NCI-H2029 treated with DMSO at 0.1 percent for 48 hours (cell line): ENCODE data around the gene RRN3.
"Not testable (repeated sequence)": the region's sequence is repeated elsewhere in the genome, so short reads cannot be mapped to it uniquely, and the experiment has no call there.

Source experiments
- DNase-seq: peaks from one replicate; lab custom pipeline; 2025; lab: John Stamatoyannopoulos, UW

The RRN3 gene

DNA sequence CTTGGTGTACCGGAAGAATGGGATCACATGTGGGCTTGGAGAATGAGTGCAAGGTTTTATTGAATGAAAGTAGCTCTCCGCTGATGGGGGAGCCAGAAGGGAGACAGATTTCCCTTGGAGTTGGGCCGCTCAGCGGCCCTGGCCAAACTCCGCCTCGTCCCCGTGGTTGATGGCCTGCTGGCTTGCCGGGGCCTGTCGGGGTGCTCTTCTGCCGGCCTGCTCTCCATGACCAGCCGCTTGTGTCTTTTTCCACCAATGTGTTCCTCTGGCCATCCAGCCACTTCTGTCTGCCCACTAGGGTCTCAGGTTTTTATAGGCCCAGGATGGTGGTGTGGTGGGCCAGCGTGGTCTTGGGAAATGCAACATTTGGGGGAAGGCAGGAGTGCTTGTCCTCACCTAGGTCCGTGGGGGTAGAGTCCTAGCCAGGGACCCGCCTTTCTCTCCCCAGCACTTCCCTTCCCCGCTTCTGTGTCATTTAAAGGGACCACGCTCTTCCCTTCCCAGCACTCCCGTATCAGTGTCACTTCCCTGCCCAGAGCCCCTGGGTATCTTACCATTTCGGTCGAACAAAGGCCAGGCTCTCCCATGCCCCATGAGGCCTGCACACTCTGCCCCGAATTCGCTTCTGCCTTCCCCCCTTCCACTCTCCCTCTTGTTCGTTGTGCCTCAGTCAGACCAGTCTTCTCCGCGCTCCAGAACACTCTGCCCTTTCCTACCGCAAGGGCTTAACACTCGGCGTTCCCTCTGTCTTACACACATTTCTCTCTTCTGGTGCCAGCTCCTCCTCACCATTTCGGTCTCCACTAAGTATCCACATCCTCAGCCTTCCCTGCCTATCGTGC, 66.3 kb downstream of the RRN3 start:
- not testable (repeated sequence) for DNase-seq

DNA sequence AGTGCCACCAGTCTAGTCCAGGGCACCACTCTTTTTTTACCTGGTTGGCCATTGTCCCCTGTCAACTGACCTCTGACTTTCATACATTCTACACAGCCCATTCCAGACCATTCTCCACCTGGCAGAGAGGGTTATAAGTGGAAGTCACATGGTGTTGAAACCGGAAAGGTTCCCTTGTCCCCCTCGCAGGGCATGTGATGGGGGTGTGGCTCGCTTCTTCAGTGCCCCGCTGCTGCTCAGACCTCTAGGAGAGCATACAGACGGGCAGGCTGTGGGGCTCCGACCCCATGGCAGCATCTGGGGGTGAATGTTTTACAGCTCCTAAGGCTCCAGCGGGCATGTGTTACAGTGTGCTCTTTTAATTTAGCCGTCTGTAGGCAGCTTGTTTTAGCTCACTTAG, 67.0 kb downstream of the RRN3 start:
- DNase-seq = not testable (repeated sequence)

DNA sequence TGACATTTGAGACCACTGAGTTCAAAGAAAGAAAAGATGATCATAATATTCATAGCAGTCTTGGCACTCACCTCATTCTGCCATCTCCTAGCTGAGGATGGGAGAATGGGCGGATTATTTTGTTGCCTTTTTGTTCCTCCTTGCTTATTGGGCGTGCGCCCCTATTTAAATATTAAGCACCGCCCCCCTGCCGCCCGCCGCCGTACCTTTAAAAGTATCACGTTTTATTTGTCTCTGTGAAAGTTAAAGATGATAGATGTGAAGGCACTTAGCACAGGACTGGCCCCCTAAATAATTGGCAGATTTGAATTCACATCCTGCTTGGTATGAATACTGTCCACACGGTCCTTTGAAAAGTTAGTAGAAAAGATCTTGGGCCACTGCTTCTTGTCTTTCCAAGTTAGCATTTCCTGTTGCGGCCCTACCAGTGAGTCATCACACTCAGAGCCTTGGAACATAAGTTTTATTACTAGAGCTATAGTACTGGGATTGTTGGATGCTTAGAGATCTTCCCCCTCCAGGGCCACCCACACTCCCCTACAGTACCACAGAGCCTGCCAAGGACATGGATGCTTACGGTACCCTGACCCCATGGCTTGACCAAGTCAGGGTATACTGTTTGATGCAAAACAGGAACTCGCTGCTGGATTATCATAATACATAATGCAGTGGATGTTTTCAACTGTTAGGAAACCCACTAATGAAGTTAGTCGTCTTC, 68.7 kb downstream of the RRN3 start:
- not testable (repeated sequence) for DNase-seq

DNA sequence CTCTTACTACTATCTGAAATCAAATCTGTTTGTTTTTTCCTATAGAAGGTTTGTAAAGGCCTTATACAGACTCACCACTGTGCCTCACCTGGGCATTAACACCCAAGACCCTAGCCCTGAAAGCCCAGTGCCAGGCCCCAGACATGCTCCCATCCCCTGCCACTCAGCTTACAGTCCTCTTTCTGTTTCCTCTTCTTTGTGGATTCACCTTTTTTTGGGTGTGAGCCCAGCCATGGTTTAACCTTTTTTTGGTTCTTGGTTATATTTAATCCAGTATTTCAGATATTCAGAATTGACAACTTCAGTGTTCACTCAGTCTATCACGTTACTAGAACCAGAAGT, 69.2 kb downstream of the RRN3 start:
- DNase-seq = not testable (repeated sequence)

DNA sequence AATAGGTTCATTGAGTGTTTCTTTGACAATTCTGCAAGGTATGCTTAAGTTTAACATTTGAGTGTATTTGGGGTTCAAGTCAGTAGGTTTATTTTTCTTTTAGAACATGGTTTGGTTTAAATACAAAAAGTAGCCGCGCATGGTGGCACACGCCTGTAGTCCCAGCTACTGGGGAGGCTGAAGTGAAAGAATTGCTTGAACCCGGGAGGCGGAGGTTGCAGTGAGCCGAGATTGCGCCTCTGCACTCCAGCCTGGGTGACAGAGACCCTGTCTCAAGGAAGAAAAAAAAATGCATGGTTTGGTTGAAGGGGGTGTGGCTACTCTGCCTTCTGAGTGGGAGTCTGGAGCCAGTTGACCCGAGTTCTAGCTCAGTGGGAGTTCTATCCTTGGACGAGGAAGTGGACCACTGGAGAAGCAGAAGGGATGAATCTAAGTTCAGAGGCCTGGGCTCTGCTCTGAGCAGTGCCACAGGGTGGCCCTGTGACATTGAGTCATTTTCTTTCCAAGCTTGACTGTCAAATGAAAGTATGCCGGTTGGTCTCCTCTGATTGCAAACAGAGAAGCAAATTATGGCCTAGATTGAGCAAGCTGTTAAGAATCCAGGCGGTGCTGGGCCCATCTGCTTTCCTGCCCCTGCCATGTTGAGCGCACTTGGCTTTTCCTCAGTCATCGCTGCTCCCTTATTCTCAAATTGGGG, 70.5 kb downstream of the RRN3 start:
- not testable (repeated sequence) for DNase-seq

DNA sequence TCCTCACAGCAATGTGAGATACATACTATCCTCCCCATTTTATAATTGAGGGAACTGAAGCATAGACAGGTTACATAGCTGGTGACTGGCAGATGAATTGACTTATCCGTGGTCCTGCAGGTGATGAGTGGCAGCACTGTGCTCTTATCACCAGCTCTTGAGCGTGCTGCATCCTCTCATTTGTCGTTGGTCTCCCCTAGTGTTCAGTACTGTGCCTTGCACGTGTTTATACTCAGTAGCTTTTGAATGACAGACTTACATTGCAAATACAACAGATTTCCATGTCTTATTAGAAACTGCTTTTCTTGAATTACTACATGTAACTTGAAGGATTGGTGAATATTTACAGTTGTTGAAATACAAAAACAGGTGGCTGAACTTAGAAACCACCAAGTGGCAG, 71.9 kb downstream of the RRN3 start:
- not testable (repeated sequence) for DNase-seq

DNA sequence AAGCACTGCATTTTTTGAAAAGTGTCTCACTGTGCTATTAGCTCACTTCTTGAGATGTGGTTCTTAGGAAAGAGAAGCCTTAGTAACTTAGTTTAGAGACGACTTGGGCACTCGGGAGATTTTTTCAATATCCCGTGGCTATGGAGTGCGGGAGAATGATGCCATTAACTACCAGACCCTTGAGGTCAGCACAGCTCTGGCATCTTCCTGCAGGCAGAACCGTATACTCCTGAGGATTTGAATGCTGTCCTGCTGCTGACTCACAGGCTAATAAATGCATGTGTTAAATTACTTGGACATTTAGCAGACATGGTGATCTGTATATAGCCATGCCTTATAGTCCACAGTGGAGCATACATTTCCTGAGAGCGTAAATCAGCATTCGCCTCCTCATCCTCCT, 72.6 kb downstream of the RRN3 start:
- not testable (repeated sequence) for DNase-seq

DNA sequence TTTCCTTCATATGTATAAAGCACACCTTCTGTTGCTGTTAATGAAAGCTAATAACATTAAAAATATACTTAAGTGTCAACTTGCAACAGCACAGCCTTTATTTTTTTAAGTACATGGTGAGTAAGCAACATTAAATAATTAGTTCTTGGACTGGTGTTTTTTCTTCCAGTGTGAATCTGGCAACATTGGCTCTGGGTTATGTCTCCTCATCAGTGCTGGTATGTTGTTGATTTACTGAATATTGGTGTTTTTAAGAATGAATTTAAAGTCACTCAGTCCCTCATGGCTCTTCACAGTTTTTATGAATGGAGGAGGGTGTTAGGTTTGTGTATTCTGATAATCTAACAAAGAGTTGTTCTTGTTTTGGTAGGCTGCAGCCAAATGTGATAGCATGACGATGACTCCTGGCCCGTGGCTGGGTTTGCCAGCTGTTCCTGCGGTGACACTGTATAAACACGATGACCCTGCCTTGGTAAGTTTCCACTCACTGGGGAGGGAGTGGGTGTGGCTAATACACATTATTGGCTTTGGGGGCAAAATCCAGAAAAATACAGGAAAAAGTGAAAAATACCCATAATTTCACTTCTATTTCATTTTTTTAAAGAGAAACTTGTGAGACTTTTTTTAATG, 77.0 kb downstream of the RRN3 start:
- DNase-seq = peak; percentile 35

DNA sequence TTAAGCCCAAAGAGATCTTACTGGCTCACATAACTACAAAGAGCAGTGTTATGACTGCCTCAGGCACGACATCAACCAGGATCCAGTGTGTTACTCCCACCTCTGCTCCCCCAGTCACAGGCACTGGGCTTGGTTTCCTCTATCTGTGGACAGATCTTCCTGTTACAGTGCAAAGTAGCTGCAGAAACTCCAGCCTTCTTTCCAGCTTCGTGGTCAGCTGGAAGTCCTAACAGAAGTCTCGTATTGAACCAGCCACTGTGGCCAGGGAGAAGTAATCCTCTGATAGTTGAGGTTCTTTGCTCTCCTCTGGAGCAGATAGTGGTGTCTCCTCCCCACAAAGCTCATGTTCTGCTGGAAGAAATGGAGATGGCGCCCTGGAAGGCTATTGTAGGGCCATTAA, 77.7 kb downstream of the RRN3 start:
- DNase-seq = not testable (repeated sequence)

DNA sequence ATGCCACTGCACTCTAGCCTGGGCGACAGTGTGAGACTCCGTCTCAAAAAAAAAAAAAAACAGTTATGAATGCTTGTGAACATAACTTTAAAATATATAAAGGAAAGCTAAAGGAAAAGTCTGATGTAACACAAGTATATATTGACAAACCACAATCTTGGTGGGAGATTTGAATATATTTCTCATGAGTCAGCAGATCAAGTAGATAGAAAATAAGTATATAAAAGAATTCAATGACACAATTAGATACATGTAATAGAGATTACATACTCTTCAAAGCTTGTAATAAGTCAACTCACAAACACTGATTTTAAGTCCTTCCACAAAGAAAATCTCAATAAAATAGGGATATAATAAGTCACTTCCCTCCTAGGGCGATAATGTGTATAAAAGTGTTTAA, 78.4 kb downstream of the RRN3 start:
- not testable (repeated sequence) for DNase-seq

DNA sequence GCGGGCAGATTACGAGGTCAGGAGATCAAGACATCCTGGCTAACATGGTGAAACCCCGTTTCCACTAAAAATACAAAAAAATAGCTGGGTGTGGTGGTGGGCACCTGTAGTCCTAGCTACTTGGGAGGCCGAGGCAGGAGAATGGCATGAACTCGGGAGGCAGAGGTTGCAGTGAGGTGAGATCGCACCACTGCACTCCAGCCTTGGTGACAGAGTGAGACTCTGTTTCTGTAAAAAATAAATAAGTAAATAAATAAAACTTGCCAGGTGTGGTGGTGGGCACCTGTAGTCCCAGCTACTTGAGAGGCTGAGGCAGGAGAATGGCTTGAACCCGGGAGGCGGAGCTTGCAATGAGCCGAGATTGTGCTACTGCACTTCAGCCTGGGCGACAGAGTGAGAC, 81.1 kb downstream of the RRN3 start:
- not testable (repeated sequence) for DNase-seq
